Thoracic aorta (tissue), 2 donors: ENCODE data around the gene SAP30BP. TPM values are rescaled to one million over a fixed set of nuclear protein-coding genes. Genes with fewer than 3 reads are reported as not detected.

Experiments
- ATAC-seq: fragments of 150-250 bp; one replicate; pipeline ENCODE4 v1.8.0; 2017; ENCODE audit warnings: low read depth; ENCODE audit not compliant: insufficient number of reproducible peaks, low FRiP score
- DNase-seq: peaks from one replicate; pipeline ENCODE4 v3.0.0-alpha.2; 2020; ENCODE audit warnings: low spot score
- H3K27ac ChIP-seq, 2 donors: fragments of 200-600 bp; sonication (generic); 1 replicate in 1 of 2; 2 replicates in 1 of 2; pipeline ENCODE4 v1.5.1; 2016; ENCODE audit warnings: mild to moderate bottlenecking in 2 of 2, moderate library complexity in 2 of 2
- H3K27me3 ChIP-seq: fragments of 200-600 bp; sonication (generic); replicated peaks from 2 replicates; pipeline ENCODE4 v1.6.0; 2016; ENCODE audit warnings: mild to moderate bottlenecking; ENCODE audit not compliant: insufficient read depth
- H3K36me3 ChIP-seq: fragments of 200-600 bp; sonication (generic); one replicate; pipeline ENCODE4 v1.5.1; 2016
- H3K4me1 ChIP-seq, 2 donors: fragments of 200-600 bp; sonication (generic); 1 replicate in 1 of 2; 2 replicates in 1 of 2; pipeline versions ENCODE4 v1.5.1 to v1.6.0; 2016; ENCODE audit warnings: low read depth in 2 of 2, mild to moderate bottlenecking in 1 of 2; ENCODE audit not compliant: control insufficient read depth in 1 of 2
- H3K4me3 ChIP-seq: fragments of 200-600 bp; sonication (generic); 2 replicates; pipeline ENCODE4 v1.5.1; 2016; ENCODE audit warnings: mild to moderate bottlenecking
- H3K9me3 ChIP-seq: fragments of 200-600 bp; sonication (generic); 2 replicates; pipeline ENCODE4 v1.5.1; 2016
- CTCF ChIP-seq: fragments of 200-600 bp; sonication (generic); IDR thresholded peaks from one replicate; pipeline ENCODE4 v1.5.1; 2019; ENCODE audit warnings: antibody characterized with exemption
- total RNA-seq, 2 donors: library from RNA; depleted of rRNA; stranded (reverse); fragments of >200 nt; gene quantifications; one replicate each; pipeline versions ENCODE4 v1.1.0 to v1.2.3, GENCODE V29; 2016

SAP30BP gene
- total RNA-seq, 2 donors from 2014 or later: 65.1 to 70.4 TPM

GRCh38 chr17:75622771-75623273 lies 44.3 kb upstream of the SAP30BP start:
- Histone ChIP-seq H3K27ac (no peak overlapping the region), H3K36me3 (peaks cover 16% of the 10 kb centered on the region), H3K4me3 (no peak overlapping the region), H3K27me3 (no peaks in the 10 kb centered on the region), H3K4me1 (no peaks in the 10 kb centered on the region), H3K9me3 (no peaks in the 10 kb centered on the region)
- ATAC-seq (no peak), DNase-seq (no peak)
- TF ChIP-seq CTCF: no peak

- H3K4me3 ChIP-seq: no peak overlapping the region
- H3K27me3 ChIP-seq: no peaks in the 10 kb centered on the region
- H3K27ac ChIP-seq: no peak overlapping the region
- peaks cover 20% of the 10 kb centered on the region for H3K36me3 ChIP-seq
- TF ChIP-seq CTCF: no peak
- no peaks in the 10 kb centered on the region for H3K4me1 ChIP-seq
- H3K9me3 ChIP-seq: no peaks in the 10 kb centered on the region
- ATAC-seq (no peak), DNase-seq (no peak)
Measured at GRCh38 chr17:75623386-75623785, 43.8 kb upstream of the SAP30BP start.

- no peak overlapping the region for H3K27ac ChIP-seq
- no peak for ATAC-seq
- H3K9me3 ChIP-seq: no peaks in the 10 kb centered on the region
- peaks cover 21% of the 10 kb centered on the region for H3K36me3 ChIP-seq
- TF ChIP-seq CTCF: no peak
- no peak for DNase-seq
- no peaks in the 10 kb centered on the region for H3K27me3 ChIP-seq
- no peak overlapping the region for H3K4me3 ChIP-seq
- H3K4me1 ChIP-seq: no peaks in the 10 kb centered on the region
Measured at GRCh38 chr17:75624021-75624420, 43.1 kb upstream of the SAP30BP start.

- TF ChIP-seq CTCF: no peak
- no peak for DNase-seq
Measured at GRCh38 chr17:75624714-75625345, 42.3 kb upstream of the SAP30BP start.

GRCh38 chr17:75625813-75626486 lies 41.2 kb upstream of the SAP30BP start:
- ATAC-seq: no peak

More at GRCh38 chr17:75624714-75625345, 42.3 kb upstream of the SAP30BP start:
- Histone ChIP-seq H3K4me3 (no peak overlapping the region), H3K27ac (no peak overlapping the region), H3K27me3 (no peaks in the 10 kb centered on the region), H3K36me3 (peaks cover 21% of the 10 kb centered on the region), H3K9me3 (no peaks in the 10 kb centered on the region), H3K4me1 (no peaks in the 10 kb centered on the region)
- no peak for ATAC-seq

More at GRCh38 chr17:75625813-75626486, 41.2 kb upstream of the SAP30BP start:
- no peak overlapping the region for H3K27ac ChIP-seq
- no peak for DNase-seq
- peaks cover 21% of the 10 kb centered on the region for H3K36me3 ChIP-seq
- no peaks in the 10 kb centered on the region for H3K27me3 ChIP-seq
- peak; percentile 29 for TF ChIP-seq CTCF
- H3K4me3 ChIP-seq: no peak overlapping the region
- H3K4me1 ChIP-seq: no peaks in the 10 kb centered on the region
- H3K9me3 ChIP-seq: no peaks in the 10 kb centered on the region
